Mesothelial cell of epicardium (in vitro differentiated cells): ENCODE measurements around the gene CUL1. TPM values are rescaled to one million over a fixed set of nuclear protein-coding genes. Genes with fewer than 3 reads are reported as not detected.

ENCODE experiments used
- DNase-seq, 2 experiments: peaks; one replicate each; pipeline ENCODE4 v3.0.0; 2021; ENCODE audit warnings: low spot score in 2 of 2; ENCODE audit not compliant: unreplicated experiment in 2 of 2
- H3K27ac Mint-ChIP-seq: 2 replicates; pipeline ENCODE4 v1.8.0; 2021; ENCODE audit warnings: mixed read lengths
- H3K27me3 Mint-ChIP-seq: 2 replicates; pipeline ENCODE4 v1.8.0; 2021; ENCODE audit warnings: low read depth, mixed read lengths
- H3K36me3 Mint-ChIP-seq: 2 replicates; pipeline ENCODE4 v1.8.0; 2021; ENCODE audit warnings: mixed read lengths
- H3K4me1 Mint-ChIP-seq: 2 replicates; pipeline ENCODE4 v1.8.0; 2021; ENCODE audit warnings: mixed read lengths
- H3K4me3 Mint-ChIP-seq: 2 replicates; pipeline ENCODE4 v1.8.0; 2021; ENCODE audit warnings: mild to moderate bottlenecking, moderate library complexity, mixed read lengths
- H3K9me3 Mint-ChIP-seq: 2 replicates; pipeline ENCODE4 v1.8.0; 2021; ENCODE audit warnings: mixed read lengths
- total RNA-seq: library from RNA; stranded (reverse); gene quantifications from 3 replicates; pipeline ENCODE4 v1.2.1, GENCODE V29; 2021
- TF ChIP-seq, protein P1 (sequence below): fragments of 200-600 bp; sonication (generic); IDR thresholded peaks from one replicate; pipeline ENCODE4 v1.5.0; 2021; ENCODE audit warnings: antibody characterized with exemption; ENCODE audit not compliant: unreplicated experiment

The CUL1 gene
- total RNA-seq, 1 donor from 2014 or later = 60.9 TPM

DNA sequence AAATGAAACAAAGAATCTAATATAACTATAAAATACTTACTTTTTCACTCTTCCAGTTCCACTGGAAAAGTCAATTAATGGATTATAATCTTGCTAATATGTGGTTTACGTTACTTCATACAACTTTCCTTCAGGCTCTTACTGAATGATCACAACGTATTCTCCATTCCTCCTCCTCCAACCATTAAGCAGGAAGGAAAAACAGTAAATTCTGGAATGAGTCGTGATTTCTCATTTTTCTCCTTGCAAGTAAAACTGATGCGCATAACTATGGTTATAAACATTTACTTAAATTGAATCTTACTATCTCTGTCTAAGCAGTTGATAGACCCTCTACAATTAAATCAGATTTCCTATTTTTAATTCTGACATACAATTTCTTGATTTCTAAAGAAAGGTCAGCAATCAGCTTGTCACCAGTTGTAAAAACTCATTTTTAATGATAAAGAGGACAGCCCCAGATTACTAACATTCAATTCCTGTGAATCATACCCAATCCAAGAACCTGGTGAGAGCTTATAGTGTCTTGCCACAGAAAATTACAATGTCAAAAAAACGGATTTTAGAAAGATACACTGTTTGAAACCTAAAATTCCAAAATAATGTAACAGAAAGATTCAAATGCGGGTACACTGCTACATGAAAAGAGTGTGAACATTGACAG lies 121.1 kb downstream of the CUL1 start:
- DNase-seq = no peak
- H3K4me1 Mint-ChIP-seq = peaks cover 14% of the 10 kb centered on the region
- H3K9me3 Mint-ChIP-seq = no peaks in the 10 kb centered on the region
- TF ChIP-seq, protein P1, sequence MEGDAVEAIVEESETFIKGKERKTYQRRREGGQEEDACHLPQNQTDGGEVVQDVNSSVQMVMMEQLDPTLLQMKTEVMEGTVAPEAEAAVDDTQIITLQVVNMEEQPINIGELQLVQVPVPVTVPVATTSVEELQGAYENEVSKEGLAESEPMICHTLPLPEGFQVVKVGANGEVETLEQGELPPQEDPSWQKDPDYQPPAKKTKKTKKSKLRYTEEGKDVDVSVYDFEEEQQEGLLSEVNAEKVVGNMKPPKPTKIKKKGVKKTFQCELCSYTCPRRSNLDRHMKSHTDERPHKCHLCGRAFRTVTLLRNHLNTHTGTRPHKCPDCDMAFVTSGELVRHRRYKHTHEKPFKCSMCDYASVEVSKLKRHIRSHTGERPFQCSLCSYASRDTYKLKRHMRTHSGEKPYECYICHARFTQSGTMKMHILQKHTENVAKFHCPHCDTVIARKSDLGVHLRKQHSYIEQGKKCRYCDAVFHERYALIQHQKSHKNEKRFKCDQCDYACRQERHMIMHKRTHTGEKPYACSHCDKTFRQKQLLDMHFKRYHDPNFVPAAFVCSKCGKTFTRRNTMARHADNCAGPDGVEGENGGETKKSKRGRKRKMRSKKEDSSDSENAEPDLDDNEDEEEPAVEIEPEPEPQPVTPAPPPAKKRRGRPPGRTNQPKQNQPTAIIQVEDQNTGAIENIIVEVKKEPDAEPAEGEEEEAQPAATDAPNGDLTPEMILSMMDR = no peak
- H3K36me3 Mint-ChIP-seq = peaks cover 18% of the 10 kb centered on the region
- H3K4me3 Mint-ChIP-seq = no peak overlapping the region
- no peaks in the 10 kb centered on the region for H3K27me3 Mint-ChIP-seq
- H3K27ac Mint-ChIP-seq = peak overlapping the region; percentile 64

DNA sequence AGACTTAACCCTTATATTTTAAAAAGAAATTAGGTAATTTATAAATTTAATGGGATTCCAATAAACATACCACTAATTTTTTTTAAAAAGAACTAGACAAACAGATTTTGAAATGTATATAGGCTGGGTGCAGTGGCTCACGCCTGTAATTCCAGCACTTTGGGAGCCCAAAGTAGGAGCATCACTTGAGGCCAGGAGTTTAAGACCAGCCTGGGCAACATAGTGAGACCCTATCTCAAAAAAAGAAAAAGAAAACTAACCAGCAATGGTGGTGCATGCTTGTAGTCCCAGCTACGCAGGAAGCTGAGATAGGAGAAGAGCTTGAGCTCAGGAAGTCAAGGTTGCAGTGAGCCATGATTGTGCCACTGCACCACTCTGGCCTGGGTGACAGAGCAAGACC lies 122.7 kb downstream of the CUL1 start:
- H3K27me3 Mint-ChIP-seq = no peaks in the 10 kb centered on the region
- TF ChIP-seq, protein P1 = no peak
- H3K4me1 Mint-ChIP-seq = peaks cover 13% of the 10 kb centered on the region
- no peak overlapping the region for H3K4me3 Mint-ChIP-seq
- H3K9me3 Mint-ChIP-seq = no peaks in the 10 kb centered on the region
- H3K36me3 Mint-ChIP-seq = peaks cover 18% of the 10 kb centered on the region
- no peak overlapping the region for H3K27ac Mint-ChIP-seq
- no peak for DNase-seq

- H3K27me3 Mint-ChIP-seq = no peaks in the 10 kb centered on the region
- H3K4me3 Mint-ChIP-seq = no peak overlapping the region
- H3K36me3 Mint-ChIP-seq = peaks cover 6% of the 10 kb centered on the region
- peaks cover 11% of the 10 kb centered on the region for H3K4me1 Mint-ChIP-seq
- no peak overlapping the region for H3K27ac Mint-ChIP-seq
- TF ChIP-seq, protein P1 = no peak
- DNase-seq = no peak
- H3K9me3 Mint-ChIP-seq = no peaks in the 10 kb centered on the region
Observed at GRCh38 chr7:148824864-148825263, 126.2 kb downstream of the CUL1 start.

- TF ChIP-seq, protein P1 = no peak
- no peak overlapping the region for H3K27ac Mint-ChIP-seq
- DNase-seq = no peak
- H3K36me3 Mint-ChIP-seq = peaks cover 6% of the 10 kb centered on the region
- no peaks in the 10 kb centered on the region for H3K9me3 Mint-ChIP-seq
- H3K4me3 Mint-ChIP-seq = no peak overlapping the region
- no peaks in the 10 kb centered on the region for H3K27me3 Mint-ChIP-seq
- H3K4me1 Mint-ChIP-seq = peaks cover 6% of the 10 kb centered on the region
Observed at GRCh38 chr7:148825338-148825737, 126.6 kb downstream of the CUL1 start.

DNA sequence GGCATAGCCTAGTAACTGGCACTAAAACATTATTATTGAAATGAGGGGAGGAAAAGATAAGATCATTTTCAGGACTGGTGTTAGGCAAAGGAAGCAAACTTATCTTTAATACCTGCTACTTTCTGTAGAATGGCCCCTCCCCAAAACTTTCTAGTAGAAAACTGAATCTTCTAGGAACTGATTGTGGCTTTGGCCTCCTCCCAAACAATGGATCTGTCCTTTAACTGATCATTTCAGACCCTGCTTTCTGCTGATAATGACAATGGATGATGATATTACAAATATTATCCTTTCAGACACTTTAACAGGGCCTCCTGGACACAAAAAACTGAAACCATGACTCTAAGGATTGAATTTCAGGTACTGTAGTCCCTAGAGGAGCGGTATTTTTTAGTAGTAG lies 130.3 kb downstream of the CUL1 start:
- TF ChIP-seq, protein P1 = no peak
- H3K9me3 Mint-ChIP-seq = no peaks in the 10 kb centered on the region
- H3K27ac Mint-ChIP-seq = no peak overlapping the region
- H3K36me3 Mint-ChIP-seq = peaks cover 7% of the 10 kb centered on the region
- DNase-seq = no peak
- no peaks in the 10 kb centered on the region for H3K27me3 Mint-ChIP-seq
- H3K4me1 Mint-ChIP-seq = no peaks in the 10 kb centered on the region
- H3K4me3 Mint-ChIP-seq = no peak overlapping the region
